ENCODE results near the gene ADAMTS20.
"Not testable (repeated sequence)": the region's sequence is repeated elsewhere in the genome, so short reads cannot be mapped to it uniquely, and the experiment has no call there.

GRCh38 chr12:43341785-43342313 is 210.2 kb downstream of the ADAMTS20 start:
- TF ChIP-seq CTCF, POLR2A (IDR thresholded peaks at IDR 0.05): not testable (repeated sequence)

All from Peyer's patch (tissue), 4 donors.